Stimulated activated CD4-positive, alpha-beta T cell treated with anti-CD3 and anti-CD28 coated beads, Interleukin-2, amount 100 ng/mL, for 4 hours (primary cell): ENCODE results near the gene CLTCL1.
A peak's percentile ranks its signal among the peaks of the same experiment; 100 is the strongest.

Source experiments
- DNase-seq: peaks from one replicate; pipeline ENCODE4 v3.0.0-alpha.2; 2020; ENCODE audit warnings: low read depth

Gene CLTCL1

GRCh38 chr22:19195796-19196731 lies 95.5 kb downstream of the CLTCL1 start:
- no peak for DNase-seq

- no peak for DNase-seq
Measured at GRCh38 chr22:19194766-19195536, 96.6 kb downstream of the CLTCL1 start.

- DNase-seq: no peak
Measured at GRCh38 chr22:19193879-19194278, 97.6 kb downstream of the CLTCL1 start.

- DNase-seq: no peak
Measured at GRCh38 chr22:19187716-19188563, 103.6 kb downstream of the CLTCL1 start.

- DNase-seq: no peak
Measured at GRCh38 chr22:19184276-19184997, 107.1 kb downstream of the CLTCL1 start.

GRCh38 chr22:19183216-19183615 lies 108.3 kb downstream of the CLTCL1 start:
- no peak for DNase-seq

- no peak for DNase-seq
Measured at GRCh38 chr22:19182472-19183157, 108.9 kb downstream of the CLTCL1 start.

GRCh38 chr22:19181786-19182471 lies 109.6 kb downstream of the CLTCL1 start:
- no peak for DNase-seq

- no peak for DNase-seq
Measured at GRCh38 chr22:19180740-19181410, 110.6 kb downstream of the CLTCL1 start.

GRCh38 chr22:19180234-19180633 lies 111.3 kb downstream of the CLTCL1 start:
- DNase-seq: no peak

- no peak for DNase-seq
Measured at GRCh38 chr22:19179497-19180048, 111.9 kb downstream of the CLTCL1 start.

- DNase-seq: peak; percentile 79
Measured at GRCh38 chr22:19178657-19179496, 112.6 kb downstream of the CLTCL1 start, which contains the start of gene SLC25A1. Gene SLC25A1 (minus strand): TSS chr22:19178736. CDS start chr22:19178673, 63 bp downstream.

GRCh38 chr22:19178065-19178656 lies 113.4 kb downstream of the CLTCL1 start:
- no peak for DNase-seq

- no peak for DNase-seq
Measured at GRCh38 chr22:19177164-19178064, 114.1 kb downstream of the CLTCL1 start.

GRCh38 chr22:19176732-19177131 lies 114.8 kb downstream of the CLTCL1 start:
- no peak for DNase-seq

- DNase-seq: no peak
Measured at GRCh38 chr22:19176175-19176643, 115.3 kb downstream of the CLTCL1 start.
